CD8-positive, alpha-beta memory T cell (primary cell): ENCODE results near the gene PSAPL1. TPM values are rescaled to one million over a fixed set of nuclear protein-coding genes. Genes with fewer than 3 reads are reported as not detected.

Experiments used
- CTCF ChIA-PET: fragments of 350-600 bp; sonication (Branson Sonifier 250); formaldehyde crosslinking; loops from one replicate; lab custom pipeline; 2021; ENCODE audit warnings: antibody characterized with exemption; lab: Charles Lee
- POLR2A ChIA-PET: fragments of 350-600 bp; sonication (Branson Sonifier 250); formaldehyde crosslinking; loops from one replicate; lab custom pipeline; 2021; ENCODE audit warnings: antibody characterized with exemption; lab: Charles Lee
- DNase-seq, 5 donors: peaks; one replicate each; pipeline versions ENCODE4 v3.0.0 to v3.0.0-alpha.2; 2020 to 2022; ENCODE audit warnings: mixed read lengths in 1 of 5
- H3K27ac ChIP-seq: one replicate; pipeline ENCODE4 v1.7.0; 2013; ENCODE audit warnings: low read depth, mild to moderate bottlenecking, low read length, moderate library complexity
- H3K27me3 ChIP-seq: 2 replicates; pipeline ENCODE4 v1.7.0; 2013; ENCODE audit warnings: low read length, mild to moderate bottlenecking; ENCODE audit not compliant: insufficient read depth, poor library complexity, severe bottlenecking
- H3K36me3 ChIP-seq: 2 replicates; pipeline ENCODE4 v1.7.0; 2013; ENCODE audit warnings: mild to moderate bottlenecking, low read length, moderate library complexity; ENCODE audit not compliant: insufficient read depth
- H3K4me1 ChIP-seq: 2 replicates; pipeline ENCODE4 v1.7.0; 2013; ENCODE audit warnings: mild to moderate bottlenecking, low read length, moderate library complexity; ENCODE audit not compliant: insufficient read depth
- H3K4me3 ChIP-seq: 2 replicates; pipeline ENCODE4 v1.7.0; 2013; ENCODE audit warnings: mild to moderate bottlenecking, low read length
- H3K9me3 ChIP-seq: 2 replicates; pipeline ENCODE4 v1.7.0; 2013; ENCODE audit warnings: mild to moderate bottlenecking, low read length
- H3K27ac Mint-ChIP-seq, 8 donors: one replicate each; pipeline ENCODE4 v1.8.0; 2020 to 2021; ENCODE audit warnings: mixed read lengths in 8 of 8, mild to moderate bottlenecking in 6 of 8, inconsistent platforms in 3 of 8, moderate library complexity in 3 of 8
- H3K27me3 Mint-ChIP-seq, 2 donors: one replicate each; pipeline ENCODE4 v1.8.0; 2020 to 2021; ENCODE audit warnings: mixed read lengths in 2 of 2, mild to moderate bottlenecking in 1 of 2, moderate library complexity in 1 of 2
- H3K36me3 Mint-ChIP-seq, 3 donors: one replicate each; pipeline ENCODE4 v1.8.0; 2020 to 2021; ENCODE audit warnings: mixed read lengths in 3 of 3, inconsistent platforms in 1 of 3, mild to moderate bottlenecking in 1 of 3
- H3K4me1 Mint-ChIP-seq, 3 donors: one replicate each; pipeline ENCODE4 v1.8.0; 2020 to 2021; ENCODE audit warnings: mixed read lengths in 3 of 3, inconsistent platforms in 1 of 3, mild to moderate bottlenecking in 1 of 3
- H3K4me3 Mint-ChIP-seq, 7 donors: one replicate each; pipeline ENCODE4 v1.8.0; 2020 to 2021; ENCODE audit warnings: mixed read lengths in 7 of 7, mild to moderate bottlenecking in 6 of 7, moderate library complexity in 4 of 7, inconsistent platforms in 2 of 7
- H3K9me3 Mint-ChIP-seq, 5 donors: one replicate each; pipeline ENCODE4 v1.8.0; 2020 to 2022; ENCODE audit warnings: mixed read lengths in 5 of 5, mild to moderate bottlenecking in 3 of 5, moderate library complexity in 2 of 5, inconsistent platforms in 1 of 5
- polyA plus RNA-seq: library from polyadenylated mRNA; unstranded; fragments of 300-500 nt; fragmentation: Illumina TruSeq; gene quantifications from one replicate; pipeline ENCODE4 v1.2.3, GENCODE V29; 2021
- total RNA-seq, 2 experiments: library from RNA; stranded (reverse); gene quantifications; one replicate each; pipeline ENCODE4 v1.2.3, GENCODE V29; 2021

The PSAPL1 gene
- total RNA-seq (not detected), polyA plus RNA-seq (not detected)

DNA sequence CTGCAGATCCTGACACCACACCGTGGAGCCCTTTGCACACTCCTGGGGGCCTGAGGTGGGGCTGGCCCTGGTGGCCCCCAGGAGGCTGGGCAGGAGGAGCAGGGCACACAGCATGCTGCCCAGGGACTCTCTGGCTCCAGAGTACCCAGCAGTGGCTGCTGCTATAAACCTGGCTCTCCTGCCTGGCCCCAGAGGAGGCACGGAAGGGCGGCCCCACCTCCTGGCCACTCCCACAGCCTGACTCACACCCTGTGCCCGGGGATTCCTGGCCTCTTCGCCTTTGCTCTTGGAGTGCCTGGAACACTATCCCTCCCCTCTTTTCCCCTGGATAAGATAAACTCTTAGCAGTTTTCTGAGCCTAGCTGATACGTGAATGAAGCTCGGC, at the start of gene PSAPL1:
Gene PSAPL1, minus strand, starts transcription at position 165 of the 385 bp plus-strand sequence. Its CDS starts 51 bp downstream, at position 114.
- H3K27ac ChIP-seq = no peak within 1 kb of the TSS
- ChIA-PET CTCF (no interaction called here), POLR2A (no interaction called here)
- no peak within 1 kb of the TSS for H3K4me3 Mint-ChIP-seq
- H3K36me3 Mint-ChIP-seq = no peaks in the 10 kb centered on the region
- no peaks in the 10 kb centered on the region for H3K27me3 ChIP-seq
- no peaks in the 10 kb centered on the region for H3K9me3 ChIP-seq
- peak within 1 kb of the TSS in 2 of 8 donors; percentile 32 to 63 for H3K27ac Mint-ChIP-seq
- peaks cover 2 to 3% of the 10 kb centered on the region in 2 donors for H3K27me3 Mint-ChIP-seq
- H3K9me3 Mint-ChIP-seq = no peaks in the 10 kb centered on the region
- no peaks in the 10 kb centered on the region for H3K4me1 ChIP-seq
- no peaks in the 10 kb centered on the region for H3K36me3 ChIP-seq
- peaks cover 0 to 1% (median 0%) of the 10 kb centered on the region in 3 donors for H3K4me1 Mint-ChIP-seq
- peak in 1 of 5 donors; percentile 35 for DNase-seq
- no peak within 1 kb of the TSS for H3K4me3 ChIP-seq

DNA sequence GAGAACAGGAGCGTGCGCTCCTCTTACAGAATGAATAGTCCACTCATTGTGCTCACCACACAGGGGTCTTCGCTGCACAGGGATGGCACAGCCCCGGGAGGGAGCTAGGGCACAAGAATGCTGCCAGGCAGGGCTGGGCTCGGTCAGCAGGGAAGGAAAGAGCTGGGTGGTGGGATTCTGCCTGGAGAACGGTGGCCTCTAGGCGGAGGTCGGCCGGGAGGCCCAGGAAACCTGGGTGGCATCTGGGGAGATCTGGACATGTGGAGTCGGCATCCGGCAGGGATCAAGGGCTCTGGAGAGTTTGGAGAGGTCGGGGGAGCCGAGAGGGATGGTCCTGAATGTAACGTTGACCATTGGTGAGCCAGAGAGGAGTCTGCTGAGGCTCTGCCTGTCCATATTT, 46.5 kb upstream of the PSAPL1 start:
- H3K27me3 ChIP-seq = no peaks in the 10 kb centered on the region
- no peaks in the 10 kb centered on the region for H3K36me3 ChIP-seq
- Mint-ChIP-seq H3K4me1 (no peaks in the 10 kb centered on the region), H3K27ac (no peak overlapping the region), H3K27me3 (peaks cover 0 to 2% of the 10 kb centered on the region in 2 donors), H3K9me3 (peaks cover 0 to 3% (median 0%) of the 10 kb centered on the region in 5 donors), H3K36me3 (no peaks in the 10 kb centered on the region), H3K4me3 (no peak overlapping the region)
- no peak for DNase-seq
- CTCF ChIA-PET = no interaction called here
- H3K4me1 ChIP-seq = no peaks in the 10 kb centered on the region
- POLR2A ChIA-PET = no interaction called here
- no peak overlapping the region for H3K4me3 ChIP-seq
- H3K9me3 ChIP-seq = no peaks in the 10 kb centered on the region
- H3K27ac ChIP-seq = no peak overlapping the region

DNA sequence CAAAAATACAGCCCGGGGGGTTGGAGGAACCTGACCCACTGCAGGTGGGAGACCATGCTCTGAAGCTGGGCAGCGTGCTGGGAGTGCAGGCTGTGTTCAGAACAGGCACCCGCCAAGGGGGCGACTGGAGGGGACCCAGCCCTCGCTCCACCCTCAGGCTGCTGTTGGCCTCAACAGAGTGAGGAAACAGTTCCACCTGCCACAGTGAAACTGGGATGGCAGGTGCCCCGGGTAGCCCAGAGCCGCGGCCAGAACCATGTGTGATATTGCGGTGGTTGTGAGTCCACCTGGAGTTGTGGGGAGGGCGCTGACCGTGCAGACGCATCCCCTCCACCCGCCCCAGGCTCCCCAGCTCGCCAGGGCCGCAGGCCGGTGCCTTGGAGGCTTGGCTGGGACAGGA, 45.7 kb upstream of the PSAPL1 start:
- H3K27ac ChIP-seq = no peak overlapping the region
- Mint-ChIP-seq H3K9me3 (peaks cover 0 to 3% (median 0%) of the 10 kb centered on the region in 5 donors), H3K27me3 (peaks cover 0 to 2% of the 10 kb centered on the region in 2 donors), H3K4me3 (no peak overlapping the region), H3K36me3 (no peaks in the 10 kb centered on the region), H3K27ac (no peak overlapping the region), H3K4me1 (no peaks in the 10 kb centered on the region)
- POLR2A ChIA-PET = no interaction called here
- H3K27me3 ChIP-seq = no peaks in the 10 kb centered on the region
- H3K9me3 ChIP-seq = no peaks in the 10 kb centered on the region
- H3K36me3 ChIP-seq = no peaks in the 10 kb centered on the region
- no peak for DNase-seq
- no peak overlapping the region for H3K4me3 ChIP-seq
- no peaks in the 10 kb centered on the region for H3K4me1 ChIP-seq
- CTCF ChIA-PET = no interaction called here

- POLR2A ChIA-PET = no interaction called here
- no peak overlapping the region for H3K4me3 Mint-ChIP-seq
These were observed 43.9 kb upstream of the PSAPL1 start for GRCh38 chr4:7478665-7479064.

DNA sequence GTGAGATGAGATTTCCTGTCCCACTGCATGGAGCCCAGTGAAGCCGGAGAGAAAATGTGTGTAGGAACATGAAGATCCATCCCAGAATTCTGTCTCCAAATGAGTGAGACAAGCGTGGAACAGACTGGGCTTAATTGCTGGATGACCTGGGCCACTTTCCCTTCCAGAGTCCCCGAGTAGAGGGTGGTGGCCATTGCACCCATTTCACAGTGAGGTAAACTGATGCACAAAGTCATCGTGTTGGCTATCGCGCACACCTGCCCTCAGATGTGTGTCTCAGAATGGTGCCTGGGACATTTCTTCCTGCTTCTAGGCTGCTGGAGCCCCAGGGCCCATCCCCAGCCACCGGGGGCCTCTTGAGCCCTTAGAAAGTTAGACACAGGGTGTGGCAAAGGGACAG, 43.0 kb upstream of the PSAPL1 start:
- Histone ChIP-seq H3K9me3 (no peaks in the 10 kb centered on the region), H3K4me3 (no peak overlapping the region), H3K27me3 (no peaks in the 10 kb centered on the region), H3K4me1 (no peaks in the 10 kb centered on the region), H3K36me3 (no peaks in the 10 kb centered on the region), H3K27ac (no peak overlapping the region)
- H3K4me1 Mint-ChIP-seq = no peaks in the 10 kb centered on the region
- POLR2A ChIA-PET = no interaction called here
- H3K36me3 Mint-ChIP-seq = no peaks in the 10 kb centered on the region
- no peak overlapping the region for H3K27ac Mint-ChIP-seq
- CTCF ChIA-PET = no interaction called here
- H3K4me3 Mint-ChIP-seq = no peak overlapping the region
- no peak for DNase-seq
- peaks cover 5 to 7% of the 10 kb centered on the region in 2 donors for H3K27me3 Mint-ChIP-seq
- no peaks in the 10 kb centered on the region for H3K9me3 Mint-ChIP-seq

More at GRCh38 chr4:7478665-7479064, 43.9 kb upstream of the PSAPL1 start:
- Histone ChIP-seq H3K9me3 (no peaks in the 10 kb centered on the region), H3K27me3 (no peaks in the 10 kb centered on the region), H3K27ac (no peak overlapping the region), H3K4me3 (no peak overlapping the region), H3K4me1 (no peaks in the 10 kb centered on the region), H3K36me3 (no peaks in the 10 kb centered on the region)
- H3K27me3 Mint-ChIP-seq = peaks cover 0 to 2% of the 10 kb centered on the region in 2 donors
- H3K9me3 Mint-ChIP-seq = no peaks in the 10 kb centered on the region
- H3K36me3 Mint-ChIP-seq = no peaks in the 10 kb centered on the region
- no peaks in the 10 kb centered on the region for H3K4me1 Mint-ChIP-seq
- CTCF ChIA-PET = no interaction called here
- DNase-seq = no peak
- H3K27ac Mint-ChIP-seq = no peak overlapping the region

DNA sequence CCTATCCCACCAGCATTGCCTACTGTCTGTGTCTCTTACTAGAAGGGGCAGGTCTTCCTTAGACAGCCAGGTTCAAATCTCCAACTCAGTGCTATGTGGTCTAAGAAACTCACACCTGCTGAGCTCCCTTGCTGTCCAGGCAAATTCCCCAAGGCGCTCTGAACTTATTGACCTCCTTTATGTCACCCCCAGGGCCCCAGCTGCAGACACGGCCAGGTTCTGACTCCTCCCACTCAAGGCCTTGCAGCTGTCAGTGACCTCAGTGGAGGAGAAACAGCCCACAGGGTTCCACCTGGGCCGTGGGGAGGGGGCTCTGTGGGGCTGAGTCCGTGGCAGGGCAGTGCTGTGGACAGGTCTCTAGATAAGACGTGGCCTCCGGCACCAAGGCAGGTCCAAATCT, 42.1 kb upstream of the PSAPL1 start:
- no peaks in the 10 kb centered on the region for H3K27me3 ChIP-seq
- H3K4me1 ChIP-seq = no peaks in the 10 kb centered on the region
- no peak overlapping the region for H3K4me3 ChIP-seq
- ChIA-PET POLR2A (no interaction called here), CTCF (no interaction called here)
- no peaks in the 10 kb centered on the region for H3K36me3 Mint-ChIP-seq
- no peaks in the 10 kb centered on the region for H3K9me3 Mint-ChIP-seq
- no peak overlapping the region for H3K4me3 Mint-ChIP-seq
- H3K36me3 ChIP-seq = no peaks in the 10 kb centered on the region
- peak overlapping the region in 1 of 8 donors; percentile 65 for H3K27ac Mint-ChIP-seq
- peaks cover 13 to 15% of the 10 kb centered on the region in 2 donors for H3K27me3 Mint-ChIP-seq
- no peaks in the 10 kb centered on the region for H3K9me3 ChIP-seq
- no peak overlapping the region for H3K27ac ChIP-seq
- H3K4me1 Mint-ChIP-seq = no peaks in the 10 kb centered on the region
- DNase-seq = no peak

GRCh38 chr4:7475207-7475606, 40.5 kb upstream of the PSAPL1 start:
- Mint-ChIP-seq H3K9me3 (no peaks in the 10 kb centered on the region), H3K27me3 (peaks cover 15 to 16% of the 10 kb centered on the region in 2 donors), H3K4me3 (no peak overlapping the region), H3K36me3 (no peaks in the 10 kb centered on the region), H3K27ac (no peak overlapping the region), H3K4me1 (no peaks in the 10 kb centered on the region)
- Histone ChIP-seq H3K4me1 (no peaks in the 10 kb centered on the region), H3K4me3 (no peak overlapping the region), H3K36me3 (no peaks in the 10 kb centered on the region), H3K9me3 (no peaks in the 10 kb centered on the region), H3K27ac (no peak overlapping the region), H3K27me3 (no peaks in the 10 kb centered on the region)
- ChIA-PET CTCF (no interaction called here), POLR2A (no interaction called here)
- DNase-seq = no peak

DNA sequence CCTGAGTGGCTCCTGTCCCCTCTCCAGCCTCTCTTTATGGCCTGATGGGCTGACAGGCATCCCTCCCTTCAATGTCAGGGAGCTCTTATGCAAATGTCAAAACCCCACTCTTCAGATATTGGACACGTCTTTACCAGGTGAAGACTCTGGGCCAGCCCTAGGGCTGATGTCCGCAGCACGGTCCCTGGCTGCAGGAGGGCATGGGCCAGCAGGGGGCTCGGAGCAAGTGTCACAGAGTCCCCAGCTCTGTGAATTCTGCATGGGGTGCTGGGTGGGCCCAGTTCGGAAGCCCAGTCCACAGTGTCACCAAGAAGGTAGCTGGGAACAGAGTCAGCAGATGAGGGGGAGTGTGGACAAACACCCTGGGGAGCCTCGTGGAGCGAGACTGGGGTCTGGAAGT, 39.6 kb upstream of the PSAPL1 start:
- Mint-ChIP-seq H3K4me1 (no peaks in the 10 kb centered on the region), H3K27ac (no peak overlapping the region), H3K4me3 (no peak overlapping the region)

DNA sequence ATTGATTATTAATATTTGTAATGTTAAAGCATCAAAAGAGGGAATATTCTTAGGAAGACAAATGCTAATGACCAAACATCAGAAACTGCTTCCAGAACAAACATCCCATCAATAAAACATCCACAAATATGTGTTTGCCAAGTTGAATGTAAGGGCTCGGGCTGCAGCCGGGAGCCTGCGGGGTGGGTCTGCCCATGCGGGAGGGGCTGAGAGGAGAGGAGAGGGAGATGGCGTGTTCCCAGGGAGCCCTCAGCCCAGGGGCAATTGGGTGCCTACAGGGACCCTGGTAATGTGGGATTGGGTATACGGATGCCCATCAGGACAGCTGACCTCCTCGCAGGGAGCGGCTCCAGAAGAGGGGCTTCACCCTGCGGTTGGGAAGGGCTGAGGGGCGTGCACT, 38.4 kb upstream of the PSAPL1 start:
- Histone ChIP-seq H3K36me3 (no peaks in the 10 kb centered on the region), H3K9me3 (no peaks in the 10 kb centered on the region), H3K27ac (no peak overlapping the region), H3K4me3 (no peak overlapping the region), H3K27me3 (no peaks in the 10 kb centered on the region), H3K4me1 (no peaks in the 10 kb centered on the region)
- H3K27me3 Mint-ChIP-seq = peaks cover 15 to 16% of the 10 kb centered on the region in 2 donors
- H3K27ac Mint-ChIP-seq = peak overlapping the region in 1 of 8 donors; percentile 86
- H3K36me3 Mint-ChIP-seq = no peaks in the 10 kb centered on the region
- DNase-seq = no peak
- no peaks in the 10 kb centered on the region for H3K9me3 Mint-ChIP-seq
- POLR2A ChIA-PET = no interaction called here
- CTCF ChIA-PET = no interaction called here
- H3K4me3 Mint-ChIP-seq = no peak overlapping the region
- H3K4me1 Mint-ChIP-seq = no peaks in the 10 kb centered on the region

More for the DNA sequence above, 39.6 kb upstream of the PSAPL1 start:
- Histone ChIP-seq H3K9me3 (no peaks in the 10 kb centered on the region), H3K27me3 (no peaks in the 10 kb centered on the region), H3K4me1 (no peaks in the 10 kb centered on the region), H3K27ac (no peak overlapping the region), H3K4me3 (no peak overlapping the region), H3K36me3 (no peaks in the 10 kb centered on the region)
- no peak for DNase-seq
- peaks cover 15 to 16% of the 10 kb centered on the region in 2 donors for H3K27me3 Mint-ChIP-seq
- H3K36me3 Mint-ChIP-seq = no peaks in the 10 kb centered on the region
- ChIA-PET CTCF (no interaction called here), POLR2A (no interaction called here)
- H3K9me3 Mint-ChIP-seq = no peaks in the 10 kb centered on the region
